Activated T-helper 1 cell treated with Interleukin-2 at 50 U/mL for 16 hours (primary cell): Measurements from ENCODE around the gene CNTF.

Experiments
- DNase-seq: peaks from one replicate; pipeline ENCODE4 v3.0.0-alpha.2; 2020; ENCODE audit warnings: low read depth

CNTF gene

GRCh38 chr11:58645854-58646253 lies 23.4 kb downstream of the CNTF start:
- DNase-seq: no peak

- no peak for DNase-seq
Measured at GRCh38 chr11:58647141-58647699, 24.8 kb downstream of the CNTF start.

- DNase-seq: no peak
Measured at GRCh38 chr11:58647866-58648265, 25.4 kb downstream of the CNTF start.

GRCh38 chr11:58649623-58650022 lies 27.2 kb downstream of the CNTF start:
- DNase-seq: no peak

- DNase-seq: no peak
Measured at GRCh38 chr11:58650496-58650895, 28.0 kb downstream of the CNTF start.

GRCh38 chr11:58652726-58653280 lies 30.3 kb downstream of the CNTF start:
- no peak for DNase-seq

- DNase-seq: peak; percentile 52
Measured at GRCh38 chr11:58654079-58654907, 31.8 kb downstream of the CNTF start.

- no peak for DNase-seq
Measured at GRCh38 chr11:58654908-58655296, 32.4 kb downstream of the CNTF start.

- no peak for DNase-seq
Measured at GRCh38 chr11:58656348-58656747, 33.9 kb downstream of the CNTF start.

GRCh38 chr11:58658623-58659022 lies 36.2 kb downstream of the CNTF start:
- DNase-seq: no peak

- no peak for DNase-seq
Measured at GRCh38 chr11:58659404-58659803, 36.9 kb downstream of the CNTF start.

GRCh38 chr11:58659910-58660570 lies 37.6 kb downstream of the CNTF start:
- no peak for DNase-seq

GRCh38 chr11:58671983-58672633 lies 49.6 kb downstream of the CNTF start:
- no peak for DNase-seq

- no peak for DNase-seq
Measured at GRCh38 chr11:58674609-58675008, 52.1 kb downstream of the CNTF start.
